HG03039 (cell line): Measurements from ENCODE around the gene C19orf53.

Experiments
- ATAC-seq: cut with Tn5 transposase; IDR thresholded peaks from one replicate; pipeline ENCODE4 v1.9.1; 2021; ENCODE audit warnings: mild to moderate bottlenecking, moderate library complexity; ENCODE audit not compliant: unreplicated experiment

The C19orf53 gene

DNA sequence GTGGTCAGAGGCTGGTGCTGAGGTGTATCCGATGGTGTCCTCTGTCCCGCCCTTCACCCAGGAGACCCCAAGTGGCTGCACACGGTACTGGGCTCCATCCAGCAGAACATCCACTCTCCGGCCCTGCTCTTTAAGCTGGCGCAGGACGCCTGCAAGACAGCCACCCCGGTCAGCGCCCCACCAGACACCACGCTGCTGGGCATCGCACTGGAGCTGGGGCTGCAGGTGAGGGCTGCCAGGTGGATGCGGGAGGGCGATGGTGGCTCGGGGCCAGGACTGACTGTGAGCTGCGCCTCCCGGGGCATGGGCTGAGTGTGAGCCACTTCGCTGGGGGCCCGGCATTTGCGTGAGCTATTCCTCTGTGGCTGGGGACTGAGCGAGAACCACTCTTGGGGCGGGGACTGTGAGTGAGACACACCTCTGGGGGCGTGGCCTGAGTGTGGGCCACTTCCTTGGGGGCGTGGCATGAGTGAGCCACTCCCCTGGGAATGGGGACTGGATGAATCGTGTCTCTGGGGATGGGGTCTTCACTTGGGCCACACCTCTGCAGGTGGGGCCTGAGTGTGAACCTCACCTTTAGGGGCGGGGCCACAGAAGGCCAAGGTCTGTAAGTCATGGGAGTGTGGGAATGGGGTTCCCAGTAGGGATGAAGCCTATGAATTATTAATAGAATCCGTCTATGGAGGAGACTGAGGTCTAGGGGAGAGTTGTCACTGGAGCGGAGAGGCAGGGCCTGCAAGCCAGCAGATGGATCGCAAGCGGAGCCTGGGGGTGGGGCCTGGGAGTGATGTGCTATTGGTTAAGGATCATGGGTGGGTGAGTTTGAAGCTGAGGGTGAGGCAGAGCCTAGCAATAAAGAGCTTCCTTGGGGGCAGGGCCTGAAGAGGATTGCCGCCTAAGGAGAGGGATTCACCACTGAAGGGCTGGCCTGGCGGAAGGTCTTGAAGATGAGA lies 51.5 kb downstream of the C19orf53 start:
- ATAC-seq: no peak

DNA sequence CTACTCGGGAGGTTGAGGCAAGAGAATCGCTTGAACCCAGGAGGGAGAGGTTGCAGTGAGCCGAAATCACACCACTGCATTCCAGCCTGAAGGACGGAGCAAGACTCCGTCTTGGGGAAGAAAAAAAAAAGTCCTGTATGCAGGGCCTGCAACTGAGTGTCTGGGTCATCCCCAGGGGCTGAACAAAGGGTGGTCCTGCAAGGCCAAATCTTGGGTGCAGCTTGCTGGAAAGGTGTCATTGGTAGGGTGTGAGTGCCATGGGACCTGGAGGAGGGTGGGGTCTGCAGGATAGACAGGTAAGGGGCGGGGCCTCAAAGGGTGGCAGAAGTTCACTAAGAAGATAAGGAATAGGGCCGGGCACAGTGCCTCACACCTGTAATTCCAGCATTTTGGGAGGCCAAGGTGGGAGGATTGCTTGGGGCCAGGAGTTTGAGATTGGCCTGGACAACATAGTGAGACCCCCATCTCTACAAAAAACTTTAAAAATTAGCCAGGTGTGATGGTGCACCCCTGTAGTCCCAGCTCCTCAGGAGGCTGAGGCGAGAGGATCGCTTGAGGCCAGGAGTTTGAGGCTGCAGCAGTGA lies 52.5 kb downstream of the C19orf53 start:
- ATAC-seq: no peak

DNA sequence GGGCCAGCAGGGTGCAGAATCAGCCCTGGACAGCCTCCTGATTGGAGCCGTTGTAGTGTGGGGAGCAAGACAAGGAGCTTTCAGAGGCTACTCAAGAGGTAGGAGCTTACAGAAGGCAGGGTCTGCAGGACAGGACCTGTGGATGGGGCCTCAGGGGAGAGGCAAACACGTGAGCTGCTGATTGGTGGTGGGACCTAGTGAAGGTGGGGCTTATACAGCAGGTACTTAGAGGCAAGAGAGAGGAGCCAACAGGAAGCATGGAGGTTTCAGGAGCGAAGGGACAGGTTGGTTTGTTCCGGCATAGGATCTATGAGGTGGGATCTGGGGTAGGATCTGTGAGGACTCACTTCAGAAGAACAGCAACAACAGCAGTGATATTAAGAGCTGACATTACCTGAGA lies 53.4 kb downstream of the C19orf53 start:
- no peak for ATAC-seq
